ENCODE measurements around the gene DENND6B.

Gene DENND6B

GRCh38 chr22:50300620-50301257, 26.1 kb downstream of the DENND6B start:
- no peak for DNase-seq

GRCh38 chr22:50299785-50300619, 26.8 kb downstream of the DENND6B start:
- no peak for DNase-seq

GRCh38 chr22:50298937-50299784, 27.7 kb downstream of the DENND6B start:
- no peak for DNase-seq

GRCh38 chr22:50298266-50298637, 28.6 kb downstream of the DENND6B start:
- no peak for DNase-seq

GRCh38 chr22:50297510-50298265, 29.1 kb downstream of the DENND6B start:
- DNase-seq = no peak

GRCh38 chr22:50296658-50297490, 29.9 kb downstream of the DENND6B start:
- no peak for DNase-seq

GRCh38 chr22:50294319-50294656, 32.5 kb downstream of the DENND6B start:
- DNase-seq = no peak

GRCh38 chr22:50293441-50294318, 33.1 kb downstream of the DENND6B start:
- DNase-seq = peak; percentile 38

GRCh38 chr22:50292643-50293440, 34.0 kb downstream of the DENND6B start:
- peak; percentile 36 for DNase-seq

- no peak for DNase-seq
Observed at GRCh38 chr22:50289942-50290630, 36.7 kb downstream of the DENND6B start.

- no peak for DNase-seq
Observed at GRCh38 chr22:50289151-50289941, 37.5 kb downstream of the DENND6B start.

- no peak for DNase-seq
Observed at GRCh38 chr22:50287731-50288130, 39.1 kb downstream of the DENND6B start.

GRCh38 chr22:50286701-50287318, 40.0 kb downstream of the DENND6B start:
- DNase-seq = no peak

- DNase-seq = no peak
Observed at GRCh38 chr22:50286275-50286674, 40.5 kb downstream of the DENND6B start.

- DNase-seq = no peak
Observed at GRCh38 chr22:50285568-50286229, 41.1 kb downstream of the DENND6B start.

GRCh38 chr22:50284479-50284878, 42.3 kb downstream of the DENND6B start:
- DNase-seq = no peak

- DNase-seq = no peak
Observed at GRCh38 chr22:50283821-50284220, 43.0 kb downstream of the DENND6B start.

All from CD4-positive, alpha-beta T cell treated with Interferon gamma for 1 hour (primary cell).